Activated CD4-positive, alpha-beta T cell treated with anti-CD3 and anti-CD28 coated beads, Interleukin-2, amount 50 U/mL, for 1 hour (primary cell): ENCODE data around the gene VPS37B.
A peak's percentile ranks its signal among the peaks of the same experiment; 100 is the strongest.

Experiments
- DNase-seq: peaks from one replicate; pipeline ENCODE4 v3.0.0-alpha.2; 2020

The VPS37B gene

DNA sequence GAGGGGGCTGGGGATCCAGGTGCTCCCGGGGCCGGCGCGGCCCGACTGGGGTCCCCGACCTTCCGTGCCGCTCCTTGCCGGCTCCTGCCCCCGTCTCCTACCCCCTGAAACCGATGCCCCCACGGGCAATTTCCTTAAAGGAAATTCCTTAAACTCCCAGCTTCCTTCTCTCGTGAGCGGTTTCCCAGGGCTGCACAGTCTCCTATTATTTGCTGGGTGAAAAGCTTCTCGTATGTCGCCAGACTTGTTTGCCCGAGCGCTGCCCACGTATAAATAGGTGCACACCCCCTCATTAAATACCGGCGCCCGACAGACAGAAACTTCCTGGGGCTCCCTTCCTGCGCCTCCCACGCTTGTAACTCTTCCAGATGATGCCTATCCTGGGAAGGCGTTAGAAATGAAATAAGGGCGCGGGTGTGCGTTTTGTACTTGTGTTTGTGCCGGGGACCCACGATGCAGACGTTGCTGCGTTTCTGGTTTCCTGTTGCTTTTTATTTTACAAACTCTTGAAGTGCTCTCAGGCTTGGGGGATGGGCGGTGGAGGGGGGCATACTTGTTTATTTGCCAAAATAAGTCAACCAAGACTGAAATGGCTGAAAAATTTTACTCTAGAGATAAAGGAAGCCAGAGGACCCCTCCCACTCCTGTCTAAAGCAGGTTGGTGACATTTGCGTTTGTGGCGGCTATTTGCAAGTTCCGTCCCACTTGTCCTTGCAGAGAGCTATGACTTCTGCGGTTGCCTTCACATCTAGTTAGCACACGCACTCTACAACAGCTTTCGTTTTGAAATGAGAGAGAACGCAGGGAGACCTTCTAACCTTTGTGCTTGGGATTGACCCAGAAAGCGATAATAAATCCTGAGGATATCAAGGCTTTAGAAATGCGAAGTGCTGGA, 59.6 kb downstream of the VPS37B start:
- DNase-seq, result peak; percentile 61

- no peak for DNase-seq
Measured at GRCh38 chr12:122835750-122836026, 60.2 kb downstream of the VPS37B start.

DNA sequence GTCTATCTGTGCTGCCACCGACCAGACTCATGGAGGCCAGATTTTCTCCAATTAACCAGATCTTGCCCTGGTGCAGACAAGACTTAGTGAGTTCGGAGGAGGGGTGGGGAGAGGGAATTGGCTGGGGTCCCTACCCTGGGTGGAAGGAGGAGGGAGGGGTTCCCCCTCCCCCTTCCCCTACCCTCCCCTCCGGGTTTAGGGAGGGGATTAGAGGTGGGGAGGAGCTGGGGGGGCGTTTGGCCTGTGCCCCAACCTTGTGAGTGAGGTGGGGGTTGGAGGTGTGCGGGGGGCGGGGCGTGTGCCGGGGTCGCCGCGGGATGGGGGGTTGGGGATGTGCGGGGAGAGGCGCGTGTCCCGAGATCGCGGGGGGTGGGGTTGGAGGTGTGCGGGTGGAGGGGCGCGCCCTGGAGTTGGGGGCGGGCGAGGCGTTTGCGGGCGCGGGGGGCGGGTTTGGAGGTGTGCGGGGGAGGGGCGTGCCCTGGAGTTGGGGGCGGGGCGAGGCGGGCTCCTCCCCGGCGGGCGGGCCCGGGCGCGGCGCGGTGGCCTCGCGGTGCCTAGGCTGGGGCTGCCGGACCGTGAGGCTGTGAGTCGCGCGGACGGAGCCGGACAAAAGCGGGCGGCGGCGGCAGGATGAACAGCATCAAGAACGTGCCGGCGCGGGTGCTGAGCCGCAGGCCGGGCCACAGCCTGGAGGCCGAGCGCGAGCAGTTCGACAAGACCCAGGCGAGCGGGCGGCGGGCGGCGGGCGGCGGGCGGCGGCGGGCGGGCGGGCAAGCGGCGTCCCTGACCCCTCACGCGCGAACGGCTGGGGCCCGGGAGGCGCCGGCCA, 60.8 kb downstream of the VPS37B start, which contains the start of gene HIP1R:
Gene HIP1R, plus strand, starts transcription at position 537 of the 829 bp plus-strand sequence. Its CDS starts 94 bp downstream, at position 631.
- DNase-seq, result peak; percentile 60

- DNase-seq, result no peak
Measured at GRCh38 chr12:122834104-122834920, 61.6 kb downstream of the VPS37B start.

- DNase-seq, result no peak
Measured at GRCh38 chr12:122830517-122831214, 65.3 kb downstream of the VPS37B start.

DNA sequence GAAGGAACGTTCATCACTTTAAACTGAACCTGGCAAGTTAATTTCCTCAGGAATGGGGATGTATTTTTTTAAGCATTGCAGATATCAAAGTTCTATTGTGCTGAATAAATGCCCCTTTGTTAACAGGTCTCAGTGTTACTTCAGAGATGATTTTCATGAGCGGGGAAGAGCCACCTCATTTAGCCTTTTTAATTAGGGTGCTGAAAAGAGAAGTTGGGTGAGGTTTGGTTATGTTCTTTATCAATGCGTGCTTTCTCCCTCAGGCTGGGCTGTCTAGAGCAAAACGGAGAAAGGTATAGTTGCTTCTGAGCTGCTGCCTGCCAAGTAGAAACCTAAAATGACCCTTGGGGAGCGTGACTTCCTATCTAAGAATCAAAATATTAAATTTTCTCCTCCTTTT, 68.7 kb downstream of the VPS37B start:
- no peak for DNase-seq

DNA sequence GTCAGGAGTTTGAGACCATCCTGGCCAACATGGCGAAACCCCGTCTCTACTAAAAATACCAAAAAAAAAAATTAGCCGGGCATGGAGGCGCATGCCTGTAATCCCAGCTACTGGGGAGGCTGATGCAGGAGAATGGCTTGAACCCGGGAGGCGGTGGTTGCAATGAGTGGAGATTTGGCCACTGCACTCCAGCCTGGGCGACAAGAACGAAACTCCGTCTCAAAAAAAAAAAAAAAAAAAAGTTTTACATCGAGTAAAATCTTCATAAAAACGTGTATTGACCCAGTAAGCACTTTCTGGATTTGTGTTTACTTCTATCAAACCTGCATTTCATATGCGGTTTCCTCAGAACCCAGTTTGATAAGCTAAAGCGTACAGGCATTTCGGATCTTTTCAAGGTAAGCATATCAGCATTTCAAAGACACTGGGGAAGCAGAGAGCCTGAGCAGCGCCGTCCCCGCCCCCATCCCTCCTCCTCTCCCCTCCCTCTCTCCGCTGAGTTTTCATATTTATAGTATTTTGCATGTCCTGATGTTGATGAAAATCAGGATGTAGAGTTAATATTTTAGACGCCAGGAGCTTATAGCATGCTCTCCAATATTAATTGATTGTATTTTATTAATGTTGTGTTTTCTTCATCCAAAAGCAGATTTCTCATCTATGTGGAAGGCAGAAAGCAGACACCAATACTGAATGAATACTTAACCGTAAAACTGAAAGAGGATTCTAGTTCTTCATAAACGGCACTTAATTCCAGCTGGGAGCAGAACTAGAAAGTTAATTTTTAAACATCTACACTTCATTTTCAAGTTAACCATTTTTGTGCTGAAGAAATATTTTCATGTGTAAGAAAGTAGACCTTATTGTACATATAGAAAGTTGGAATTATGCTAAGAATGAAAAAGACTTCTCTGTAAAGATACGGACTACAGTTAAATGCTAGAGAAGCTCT, 69.9 kb downstream of the VPS37B start:
- DNase-seq, result peak; percentile 20

DNA sequence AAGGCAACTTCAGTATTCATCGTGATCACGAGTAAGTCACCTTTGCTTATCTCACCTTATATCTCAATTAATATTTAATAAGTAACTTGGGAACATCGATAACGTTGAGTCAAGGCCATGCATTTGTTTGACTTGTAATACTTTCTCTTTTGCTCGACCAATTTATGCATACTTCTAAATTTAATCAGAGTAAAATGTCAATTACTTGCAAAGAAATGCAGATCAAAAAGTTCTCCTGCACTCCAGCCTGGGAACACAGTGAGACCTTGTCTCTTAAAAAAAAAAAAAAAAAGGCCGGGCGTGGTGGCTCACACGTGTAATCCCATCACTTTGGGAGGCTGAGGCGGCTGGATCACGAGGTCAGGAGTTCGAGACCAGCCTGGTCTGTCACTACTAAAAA, 72.5 kb downstream of the VPS37B start:
- no peak for DNase-seq

GRCh38 chr12:122820838-122821271, 75.1 kb downstream of the VPS37B start:
- no peak for DNase-seq

- no peak for DNase-seq
Measured at GRCh38 chr12:122820138-122820537, 75.8 kb downstream of the VPS37B start.

DNA sequence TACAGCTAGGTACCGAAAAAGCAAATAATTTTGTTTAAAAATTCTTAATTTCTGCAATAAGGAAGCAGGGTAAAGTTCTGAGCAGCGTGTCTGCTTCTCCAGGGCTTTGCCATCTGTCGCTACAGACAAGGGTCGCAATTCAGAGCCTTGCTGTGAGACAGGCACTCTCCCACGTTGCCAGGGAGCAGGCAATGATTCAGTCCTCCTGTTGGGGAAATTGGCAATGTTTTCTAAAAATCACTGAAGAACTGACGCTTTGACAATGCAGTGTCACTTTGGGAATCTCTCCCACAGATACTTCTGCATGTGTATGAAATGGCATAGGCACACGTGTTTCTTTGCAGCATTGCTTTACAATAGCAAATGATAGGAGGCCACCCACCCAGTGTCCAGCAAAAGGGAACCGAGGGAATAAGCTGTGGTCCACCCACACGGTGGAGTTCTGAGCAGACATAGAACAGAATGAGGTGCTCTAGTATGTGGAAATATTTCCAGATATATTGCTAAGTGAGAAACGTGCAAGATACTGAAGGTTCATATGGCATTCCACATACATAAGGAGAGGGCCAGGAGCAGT, 76.6 kb downstream of the VPS37B start:
- DNase-seq, result no peak
